ENCODE measurements around the gene EPHA4.

The EPHA4 gene

GRCh38 chr2:221425891-221426290 lies 146.2 kb downstream of the EPHA4 start:
- Histone ChIP-seq H3K9ac (ENCODE audit: low read length) (no peak overlapping the region), H3K79me2 (ENCODE audit: low read length) (no peaks in the 10 kb centered on the region), H4K20me1 (ENCODE audit: insufficient read depth, low read length) (no peaks in the 10 kb centered on the region), H3K9me3 (replicated peaks; ENCODE audit: insufficient read depth, low read length) (no peaks in the 10 kb centered on the region), H3K27ac (ENCODE audit: low read length) (no peak overlapping the region), H3K4me2 (ENCODE audit: low read depth, low read length) (no peak overlapping the region), H2AFZ (ENCODE audit: low read length) (no peak overlapping the region), H3F3A (ENCODE audit: insufficient read depth, low read length) (no peaks in the 10 kb centered on the region), H3K9me2 (replicated peaks; ENCODE audit: insufficient read depth, low read length) (no peaks in the 10 kb centered on the region), H3K4me1 (ENCODE audit: low read length) (no peaks in the 10 kb centered on the region), H3K36me3 (replicated peaks; ENCODE audit: insufficient read depth, low read length) (no peaks in the 10 kb centered on the region), H3K4me3 (ENCODE audit: low read length) (no peak overlapping the region), H3K27me3 (replicated peaks; ENCODE audit: insufficient read depth, low read length) (no peaks in the 10 kb centered on the region)
- TF ChIP-seq EZH2phosphoT487 (IDR thresholded peaks at IDR 0.05; ENCODE audit: low read length), result no peak
- TF ChIP-seq EZH2 (optimal IDR thresholded peaks at IDR 0.05; ENCODE audit: low read depth, low read length), result no peak
- TF ChIP-seq, protein P1, sequence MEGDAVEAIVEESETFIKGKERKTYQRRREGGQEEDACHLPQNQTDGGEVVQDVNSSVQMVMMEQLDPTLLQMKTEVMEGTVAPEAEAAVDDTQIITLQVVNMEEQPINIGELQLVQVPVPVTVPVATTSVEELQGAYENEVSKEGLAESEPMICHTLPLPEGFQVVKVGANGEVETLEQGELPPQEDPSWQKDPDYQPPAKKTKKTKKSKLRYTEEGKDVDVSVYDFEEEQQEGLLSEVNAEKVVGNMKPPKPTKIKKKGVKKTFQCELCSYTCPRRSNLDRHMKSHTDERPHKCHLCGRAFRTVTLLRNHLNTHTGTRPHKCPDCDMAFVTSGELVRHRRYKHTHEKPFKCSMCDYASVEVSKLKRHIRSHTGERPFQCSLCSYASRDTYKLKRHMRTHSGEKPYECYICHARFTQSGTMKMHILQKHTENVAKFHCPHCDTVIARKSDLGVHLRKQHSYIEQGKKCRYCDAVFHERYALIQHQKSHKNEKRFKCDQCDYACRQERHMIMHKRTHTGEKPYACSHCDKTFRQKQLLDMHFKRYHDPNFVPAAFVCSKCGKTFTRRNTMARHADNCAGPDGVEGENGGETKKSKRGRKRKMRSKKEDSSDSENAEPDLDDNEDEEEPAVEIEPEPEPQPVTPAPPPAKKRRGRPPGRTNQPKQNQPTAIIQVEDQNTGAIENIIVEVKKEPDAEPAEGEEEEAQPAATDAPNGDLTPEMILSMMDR (IDR thresholded peaks at IDR 0.05; ENCODE audit: low read length), result no peak
- DNase-seq, result no peak

DNA sequence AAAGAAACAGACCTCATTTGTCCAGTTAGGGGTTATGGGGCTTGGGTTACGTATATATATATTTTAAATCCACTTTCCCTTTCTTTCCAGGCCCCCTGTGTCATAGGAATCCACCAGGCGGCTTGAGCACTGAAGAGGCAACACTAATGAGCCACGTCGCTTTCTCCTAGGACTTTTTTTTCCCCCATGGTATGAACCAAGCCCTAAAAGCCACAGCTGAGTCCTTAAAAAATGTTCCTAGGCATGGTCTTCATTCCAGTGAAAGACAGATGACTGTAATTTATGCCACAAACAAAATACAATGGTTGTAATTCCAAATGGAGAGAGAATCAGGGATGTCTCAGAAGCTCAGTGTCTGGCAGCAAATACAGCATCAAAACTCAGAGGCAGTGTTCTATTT lies 146.8 kb downstream of the EPHA4 start:
- Histone ChIP-seq H3F3A (ENCODE audit: insufficient read depth, low read length) (no peaks in the 10 kb centered on the region), H3K4me2 (ENCODE audit: low read depth, low read length) (no peak overlapping the region), H3K27me3 (replicated peaks; ENCODE audit: insufficient read depth, low read length) (no peaks in the 10 kb centered on the region), H3K36me3 (replicated peaks; ENCODE audit: insufficient read depth, low read length) (no peaks in the 10 kb centered on the region), H4K20me1 (ENCODE audit: insufficient read depth, low read length) (no peaks in the 10 kb centered on the region), H3K9me3 (replicated peaks; ENCODE audit: insufficient read depth, low read length) (no peaks in the 10 kb centered on the region), H3K27ac (ENCODE audit: low read length) (no peak overlapping the region), H3K9me2 (replicated peaks; ENCODE audit: insufficient read depth, low read length) (no peaks in the 10 kb centered on the region), H3K4me1 (ENCODE audit: low read length) (no peaks in the 10 kb centered on the region), H3K79me2 (ENCODE audit: low read length) (no peaks in the 10 kb centered on the region), H3K4me3 (ENCODE audit: low read length) (no peak overlapping the region), H3K9ac (ENCODE audit: low read length) (no peak overlapping the region), H2AFZ (ENCODE audit: low read length) (no peak overlapping the region)
- no peak for DNase-seq
- TF ChIP-seq EZH2 (optimal IDR thresholded peaks at IDR 0.05; ENCODE audit: low read depth, low read length) (no peak), EZH2phosphoT487 (IDR thresholded peaks at IDR 0.05; ENCODE audit: low read length) (no peak)
- TF ChIP-seq, protein P1 (IDR thresholded peaks at IDR 0.05; ENCODE audit: low read length), result no peak

DNA sequence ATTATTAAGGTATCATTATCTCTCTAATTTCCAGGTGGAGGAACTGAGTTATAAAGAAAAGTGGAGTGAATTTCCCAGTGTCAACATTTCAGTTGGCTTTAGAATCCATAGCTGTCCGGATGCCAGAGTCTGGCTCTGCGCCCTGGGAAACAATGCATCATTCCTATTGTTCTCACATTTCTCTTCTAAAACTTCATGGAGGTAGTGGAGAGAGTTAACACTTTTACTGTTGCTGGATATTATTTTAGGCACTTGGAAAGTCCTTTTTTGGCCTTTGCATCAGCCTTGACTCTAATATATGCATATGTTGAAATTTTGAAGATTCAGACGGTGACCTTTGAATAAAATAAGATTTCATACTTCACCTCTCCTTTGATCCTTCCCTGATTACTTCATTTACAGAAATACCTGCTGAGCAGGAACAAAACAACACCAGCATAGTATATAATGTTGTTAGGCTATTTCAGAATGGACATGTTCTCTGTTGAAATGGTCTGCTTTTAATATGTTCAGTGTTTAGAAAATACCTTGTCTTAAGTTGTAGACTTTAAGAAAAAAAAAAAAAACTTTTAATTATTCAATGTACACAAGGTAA lies 148.8 kb downstream of the EPHA4 start:
- no peak for DNase-seq
- H3K27me3 ChIP-seq (replicated peaks; ENCODE audit: insufficient read depth, low read length), result no peaks in the 10 kb centered on the region
- no peaks in the 10 kb centered on the region for H3K9me2 ChIP-seq (replicated peaks; ENCODE audit: insufficient read depth, low read length)
- H3K27ac ChIP-seq (ENCODE audit: low read length), result no peak overlapping the region
- H3K79me2 ChIP-seq (ENCODE audit: low read length), result no peaks in the 10 kb centered on the region
- TF ChIP-seq EZH2phosphoT487 (IDR thresholded peaks at IDR 0.05; ENCODE audit: low read length) (no peak), EZH2 (optimal IDR thresholded peaks at IDR 0.05; ENCODE audit: low read depth, low read length) (no peak)
- TF ChIP-seq, protein P1 (IDR thresholded peaks at IDR 0.05; ENCODE audit: low read length), result no peak
- no peak overlapping the region for H3K4me2 ChIP-seq (ENCODE audit: low read depth, low read length)
- no peak overlapping the region for H3K9ac ChIP-seq (ENCODE audit: low read length)
- H4K20me1 ChIP-seq (ENCODE audit: insufficient read depth, low read length), result no peaks in the 10 kb centered on the region
- H3F3A ChIP-seq (ENCODE audit: insufficient read depth, low read length), result no peaks in the 10 kb centered on the region
- H2AFZ ChIP-seq (ENCODE audit: low read length), result no peak overlapping the region
- no peaks in the 10 kb centered on the region for H3K4me1 ChIP-seq (ENCODE audit: low read length)
- no peak overlapping the region for H3K4me3 ChIP-seq (ENCODE audit: low read length)
- H3K9me3 ChIP-seq (replicated peaks; ENCODE audit: insufficient read depth, low read length), result no peaks in the 10 kb centered on the region
- H3K36me3 ChIP-seq (replicated peaks; ENCODE audit: insufficient read depth, low read length), result no peaks in the 10 kb centered on the region
